ENCODE data around the gene SLC22A12. TPM values are rescaled to one million over a fixed set of nuclear protein-coding genes. Genes with fewer than 3 reads are reported as not detected.

The SLC22A12 gene
- total RNA-seq, 1 donor from 2014 or later = not detected

GRCh38 chr11:64604458-64605243 is 13.6 kb downstream of the SLC22A12 start:
- no peak overlapping the region for H3K4me3 Mint-ChIP-seq
- H3K4me1 Mint-ChIP-seq = peaks cover 34% of the 10 kb centered on the region
- TF ChIP-seq, protein P1, sequence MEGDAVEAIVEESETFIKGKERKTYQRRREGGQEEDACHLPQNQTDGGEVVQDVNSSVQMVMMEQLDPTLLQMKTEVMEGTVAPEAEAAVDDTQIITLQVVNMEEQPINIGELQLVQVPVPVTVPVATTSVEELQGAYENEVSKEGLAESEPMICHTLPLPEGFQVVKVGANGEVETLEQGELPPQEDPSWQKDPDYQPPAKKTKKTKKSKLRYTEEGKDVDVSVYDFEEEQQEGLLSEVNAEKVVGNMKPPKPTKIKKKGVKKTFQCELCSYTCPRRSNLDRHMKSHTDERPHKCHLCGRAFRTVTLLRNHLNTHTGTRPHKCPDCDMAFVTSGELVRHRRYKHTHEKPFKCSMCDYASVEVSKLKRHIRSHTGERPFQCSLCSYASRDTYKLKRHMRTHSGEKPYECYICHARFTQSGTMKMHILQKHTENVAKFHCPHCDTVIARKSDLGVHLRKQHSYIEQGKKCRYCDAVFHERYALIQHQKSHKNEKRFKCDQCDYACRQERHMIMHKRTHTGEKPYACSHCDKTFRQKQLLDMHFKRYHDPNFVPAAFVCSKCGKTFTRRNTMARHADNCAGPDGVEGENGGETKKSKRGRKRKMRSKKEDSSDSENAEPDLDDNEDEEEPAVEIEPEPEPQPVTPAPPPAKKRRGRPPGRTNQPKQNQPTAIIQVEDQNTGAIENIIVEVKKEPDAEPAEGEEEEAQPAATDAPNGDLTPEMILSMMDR (conservative IDR thresholded peaks at IDR 0.05) = no peak
- H3K36me3 Mint-ChIP-seq (ENCODE audit: low read depth) = no peaks in the 10 kb centered on the region
- no peaks in the 10 kb centered on the region for H3K9me3 Mint-ChIP-seq
- no peak for DNase-seq (ENCODE audit: low read depth, low spot score)
- H3K27ac Mint-ChIP-seq (ENCODE audit: unreplicated experiment) = peak overlapping the region; percentile 57
- H3K27me3 Mint-ChIP-seq (ENCODE audit: low read depth) = no peaks in the 10 kb centered on the region

GRCh38 chr11:64605244-64605560 is 14.2 kb downstream of the SLC22A12 start:
- TF ChIP-seq, protein P1 (conservative IDR thresholded peaks at IDR 0.05) = no peak

GRCh38 chr11:64605656-64606585 is 14.9 kb downstream of the SLC22A12 start:
- H3K27ac Mint-ChIP-seq (ENCODE audit: unreplicated experiment) = peak overlapping the region; percentile 62
- no peaks in the 10 kb centered on the region for H3K9me3 Mint-ChIP-seq
- H3K27me3 Mint-ChIP-seq (ENCODE audit: low read depth) = no peaks in the 10 kb centered on the region
- H3K36me3 Mint-ChIP-seq (ENCODE audit: low read depth) = no peaks in the 10 kb centered on the region
- peaks cover 32% of the 10 kb centered on the region for H3K4me1 Mint-ChIP-seq
- TF ChIP-seq, protein P1 (conservative IDR thresholded peaks at IDR 0.05) = no peak
- no peak for DNase-seq (ENCODE audit: low read depth, low spot score)
- peak overlapping the region; percentile 44 for H3K4me3 Mint-ChIP-seq

More at GRCh38 chr11:64605244-64605560, 14.2 kb downstream of the SLC22A12 start:
- Mint-ChIP-seq H3K36me3 (ENCODE audit: low read depth) (no peaks in the 10 kb centered on the region), H3K9me3 (no peaks in the 10 kb centered on the region), H3K27me3 (ENCODE audit: low read depth) (no peaks in the 10 kb centered on the region), H3K27ac (ENCODE audit: unreplicated experiment) (peak overlapping the region; percentile 57), H3K4me1 (peaks cover 34% of the 10 kb centered on the region), H3K4me3 (no peak overlapping the region)
- DNase-seq (ENCODE audit: low read depth, low spot score) = no peak

GRCh38 chr11:64606796-64607380 is 15.9 kb downstream of the SLC22A12 start:
- H3K27ac Mint-ChIP-seq (ENCODE audit: unreplicated experiment) = peak overlapping the region; percentile 12
- no peaks in the 10 kb centered on the region for H3K27me3 Mint-ChIP-seq (ENCODE audit: low read depth)
- H3K36me3 Mint-ChIP-seq (ENCODE audit: low read depth) = no peaks in the 10 kb centered on the region
- H3K9me3 Mint-ChIP-seq = no peaks in the 10 kb centered on the region
- H3K4me1 Mint-ChIP-seq = peaks cover 28% of the 10 kb centered on the region
- DNase-seq (ENCODE audit: low read depth, low spot score) = no peak
- no peak overlapping the region for H3K4me3 Mint-ChIP-seq
- TF ChIP-seq, protein P1 (conservative IDR thresholded peaks at IDR 0.05) = no peak

- Mint-ChIP-seq H3K4me1 (peaks cover 28% of the 10 kb centered on the region), H3K9me3 (no peaks in the 10 kb centered on the region), H3K36me3 (ENCODE audit: low read depth) (no peaks in the 10 kb centered on the region), H3K27ac (ENCODE audit: unreplicated experiment) (no peak overlapping the region), H3K4me3 (no peak overlapping the region), H3K27me3 (ENCODE audit: low read depth) (no peaks in the 10 kb centered on the region)
- DNase-seq (ENCODE audit: low read depth, low spot score) = no peak
- TF ChIP-seq, protein P1 (conservative IDR thresholded peaks at IDR 0.05) = no peak
These were observed 16.5 kb downstream of the SLC22A12 start for GRCh38 chr11:64607381-64607985.
